ENCODE results near the gene PPIP5K2. TPM values are rescaled to one million over a fixed set of nuclear protein-coding genes. Genes with fewer than 3 reads are reported as not detected.

The PPIP5K2 gene
- total RNA-seq, 1 donor from 2014 or later = 64.4 TPM

GRCh38 chr5:103256178-103256577 is 136.1 kb downstream of the PPIP5K2 start:
- Mint-ChIP-seq H3K27me3 (ENCODE audit: unreplicated experiment) (no peaks in the 10 kb centered on the region), H3K36me3 (ENCODE audit: unreplicated experiment) (no peaks in the 10 kb centered on the region), H3K4me3 (ENCODE audit: unreplicated experiment) (no peak overlapping the region), H3K4me1 (ENCODE audit: unreplicated experiment) (peaks cover 15% of the 10 kb centered on the region), H3K27ac (ENCODE audit: unreplicated experiment) (no peak overlapping the region), H3K9me3 (ENCODE audit: unreplicated experiment) (no peaks in the 10 kb centered on the region)
- TF ChIP-seq, protein P1, sequence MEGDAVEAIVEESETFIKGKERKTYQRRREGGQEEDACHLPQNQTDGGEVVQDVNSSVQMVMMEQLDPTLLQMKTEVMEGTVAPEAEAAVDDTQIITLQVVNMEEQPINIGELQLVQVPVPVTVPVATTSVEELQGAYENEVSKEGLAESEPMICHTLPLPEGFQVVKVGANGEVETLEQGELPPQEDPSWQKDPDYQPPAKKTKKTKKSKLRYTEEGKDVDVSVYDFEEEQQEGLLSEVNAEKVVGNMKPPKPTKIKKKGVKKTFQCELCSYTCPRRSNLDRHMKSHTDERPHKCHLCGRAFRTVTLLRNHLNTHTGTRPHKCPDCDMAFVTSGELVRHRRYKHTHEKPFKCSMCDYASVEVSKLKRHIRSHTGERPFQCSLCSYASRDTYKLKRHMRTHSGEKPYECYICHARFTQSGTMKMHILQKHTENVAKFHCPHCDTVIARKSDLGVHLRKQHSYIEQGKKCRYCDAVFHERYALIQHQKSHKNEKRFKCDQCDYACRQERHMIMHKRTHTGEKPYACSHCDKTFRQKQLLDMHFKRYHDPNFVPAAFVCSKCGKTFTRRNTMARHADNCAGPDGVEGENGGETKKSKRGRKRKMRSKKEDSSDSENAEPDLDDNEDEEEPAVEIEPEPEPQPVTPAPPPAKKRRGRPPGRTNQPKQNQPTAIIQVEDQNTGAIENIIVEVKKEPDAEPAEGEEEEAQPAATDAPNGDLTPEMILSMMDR (IDR thresholded peaks at IDR 0.05) = no peak
- no peak for DNase-seq (ENCODE audit: extremely low spot score, unreplicated experiment)

DNA sequence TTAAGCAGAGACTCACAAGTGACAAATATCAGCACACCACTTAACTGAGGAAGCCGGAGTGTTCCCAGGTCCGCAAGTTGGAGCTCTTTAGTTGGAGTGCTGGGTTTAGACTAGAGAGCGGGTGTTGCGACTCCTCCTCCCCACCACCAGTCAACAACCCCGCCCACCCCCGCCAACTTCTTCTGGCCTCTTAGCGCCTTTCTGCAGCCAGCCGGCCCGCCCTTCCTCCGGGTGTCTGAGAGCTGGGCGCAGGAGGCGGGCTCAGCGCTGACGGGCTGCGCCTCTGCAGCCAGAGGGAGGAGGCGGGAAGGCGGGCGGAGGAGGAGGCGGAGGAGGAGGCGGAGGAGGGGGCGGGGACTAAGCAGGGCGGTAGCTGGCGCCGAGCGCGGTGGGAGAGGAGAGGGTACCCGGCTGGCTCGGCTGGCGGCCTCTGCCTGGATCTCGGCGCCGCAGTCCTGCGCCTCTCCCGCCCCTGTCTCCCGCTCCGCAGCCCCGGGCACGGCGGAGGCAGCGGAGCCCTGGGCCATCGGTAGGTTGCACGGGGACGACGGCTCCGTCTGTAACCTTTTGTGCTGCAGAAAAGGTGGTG is 138.4 kb downstream of the PPIP5K2 start, which contains the start of gene MACIR:
MACIR (plus strand) TSS at position 396 of the 589 bp plus-strand sequence. CDS start 17,157 bp downstream, outside the sequence.
- Mint-ChIP-seq H3K27ac (ENCODE audit: unreplicated experiment) (peak within 1 kb of the TSS; percentile 79), H3K9me3 (ENCODE audit: unreplicated experiment) (no peaks in the 10 kb centered on the region), H3K4me1 (ENCODE audit: unreplicated experiment) (peaks cover 29% of the 10 kb centered on the region), H3K36me3 (ENCODE audit: unreplicated experiment) (no peaks in the 10 kb centered on the region), H3K27me3 (ENCODE audit: unreplicated experiment) (no peaks in the 10 kb centered on the region), H3K4me3 (ENCODE audit: unreplicated experiment) (peak within 1 kb of the TSS; percentile 90)
- TF ChIP-seq, protein P1 (IDR thresholded peaks at IDR 0.05) = peak; percentile 12
- DNase-seq (ENCODE audit: extremely low spot score, unreplicated experiment) = peak; percentile 99

DNA sequence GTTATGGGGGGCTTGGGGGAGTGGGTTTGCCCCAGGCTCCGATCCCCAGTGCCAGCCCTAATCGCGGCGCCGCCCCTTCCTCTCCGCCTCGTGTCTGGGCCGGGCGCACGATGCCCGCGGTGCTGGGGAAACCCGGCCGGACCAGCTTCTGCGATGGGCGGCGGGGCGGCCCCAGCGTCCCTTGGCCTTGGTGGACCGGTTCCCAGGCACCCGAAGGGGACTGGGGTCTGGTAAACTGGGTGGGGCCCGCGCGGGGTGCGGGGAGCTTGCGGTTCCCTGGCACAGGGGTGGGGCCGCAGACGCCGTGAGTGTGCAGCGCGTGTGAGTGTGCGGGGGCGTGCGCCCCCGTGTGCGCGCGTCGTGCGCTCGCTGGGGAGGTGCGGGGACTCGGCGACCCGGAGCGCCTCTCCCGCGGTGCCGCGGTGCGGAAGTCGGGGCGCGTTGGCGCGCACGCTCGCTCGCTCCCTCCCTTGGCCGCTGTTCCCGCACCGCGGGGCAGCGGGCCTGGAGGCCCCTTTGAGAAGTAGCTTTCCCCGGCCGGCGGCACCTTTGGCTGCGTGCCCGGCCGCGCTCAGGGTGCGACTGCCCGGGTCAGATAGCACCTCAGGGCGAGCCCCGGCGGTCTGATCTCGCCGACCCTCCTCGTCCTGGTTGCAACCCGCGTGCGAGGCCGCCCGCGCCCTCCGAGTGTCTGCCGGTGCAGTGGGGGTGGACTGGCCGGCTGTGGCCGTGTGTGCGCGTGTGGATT is 139.0 kb downstream of the PPIP5K2 start:
- TF ChIP-seq, protein P1 (IDR thresholded peaks at IDR 0.05) = no peak
- no peaks in the 10 kb centered on the region for H3K9me3 Mint-ChIP-seq (ENCODE audit: unreplicated experiment)
- H3K27ac Mint-ChIP-seq (ENCODE audit: unreplicated experiment) = peak overlapping the region; percentile 64
- no peaks in the 10 kb centered on the region for H3K27me3 Mint-ChIP-seq (ENCODE audit: unreplicated experiment)
- peak overlapping the region; percentile 90 for H3K4me3 Mint-ChIP-seq (ENCODE audit: unreplicated experiment)
- DNase-seq (ENCODE audit: extremely low spot score, unreplicated experiment) = peak; percentile 89
- H3K4me1 Mint-ChIP-seq (ENCODE audit: unreplicated experiment) = peaks cover 29% of the 10 kb centered on the region
- no peaks in the 10 kb centered on the region for H3K36me3 Mint-ChIP-seq (ENCODE audit: unreplicated experiment)

GRCh38 chr5:103259705-103260355 is 139.7 kb downstream of the PPIP5K2 start:
- no peaks in the 10 kb centered on the region for H3K27me3 Mint-ChIP-seq (ENCODE audit: unreplicated experiment)
- H3K9me3 Mint-ChIP-seq (ENCODE audit: unreplicated experiment) = no peaks in the 10 kb centered on the region
- peaks cover 29% of the 10 kb centered on the region for H3K4me1 Mint-ChIP-seq (ENCODE audit: unreplicated experiment)
- TF ChIP-seq, protein P1 (IDR thresholded peaks at IDR 0.05) = no peak
- H3K36me3 Mint-ChIP-seq (ENCODE audit: unreplicated experiment) = no peaks in the 10 kb centered on the region
- DNase-seq (ENCODE audit: extremely low spot score, unreplicated experiment) = no peak
- H3K27ac Mint-ChIP-seq (ENCODE audit: unreplicated experiment) = peak overlapping the region; percentile 64
- peak overlapping the region; percentile 90 for H3K4me3 Mint-ChIP-seq (ENCODE audit: unreplicated experiment)

- DNase-seq (ENCODE audit: extremely low spot score, unreplicated experiment) = no peak
- H3K4me3 Mint-ChIP-seq (ENCODE audit: unreplicated experiment) = peak overlapping the region; percentile 8
- no peak overlapping the region for H3K27ac Mint-ChIP-seq (ENCODE audit: unreplicated experiment)
- no peaks in the 10 kb centered on the region for H3K27me3 Mint-ChIP-seq (ENCODE audit: unreplicated experiment)
- peaks cover 28% of the 10 kb centered on the region for H3K4me1 Mint-ChIP-seq (ENCODE audit: unreplicated experiment)
- TF ChIP-seq, protein P1 (IDR thresholded peaks at IDR 0.05) = no peak
- no peaks in the 10 kb centered on the region for H3K9me3 Mint-ChIP-seq (ENCODE audit: unreplicated experiment)
- H3K36me3 Mint-ChIP-seq (ENCODE audit: unreplicated experiment) = no peaks in the 10 kb centered on the region
These were observed 140.8 kb downstream of the PPIP5K2 start for GRCh38 chr5:103260951-103261350.
